Osteocyte (in vitro differentiated cells): ENCODE measurements around the gene UGT1A6. TPM values are rescaled to one million over a fixed set of nuclear protein-coding genes. Genes with fewer than 3 reads are reported as not detected.

Experiments
- DNase-seq: peaks from one replicate; pipeline ENCODE4 v3.0.0; 2021; ENCODE audit warnings: mixed read lengths; ENCODE audit not compliant: unreplicated experiment; ENCODE audit errors: extremely low spot score
- H3K27ac Mint-ChIP-seq: one replicate; pipeline ENCODE4 v1.8.0; 2021; ENCODE audit warnings: mild to moderate bottlenecking, mixed read lengths; ENCODE audit not compliant: unreplicated experiment
- H3K27me3 Mint-ChIP-seq: one replicate; pipeline ENCODE4 v1.8.0; 2021; ENCODE audit warnings: mixed read lengths; ENCODE audit not compliant: unreplicated experiment
- H3K36me3 Mint-ChIP-seq: one replicate; pipeline ENCODE4 v1.8.0; 2021; ENCODE audit warnings: mixed read lengths; ENCODE audit not compliant: unreplicated experiment
- H3K4me1 Mint-ChIP-seq: one replicate; pipeline ENCODE4 v1.8.0; 2021; ENCODE audit warnings: mixed read lengths; ENCODE audit not compliant: unreplicated experiment
- H3K4me3 Mint-ChIP-seq: one replicate; pipeline ENCODE4 v1.8.0; 2021; ENCODE audit warnings: mild to moderate bottlenecking, moderate library complexity, mixed read lengths; ENCODE audit not compliant: unreplicated experiment
- H3K9me3 Mint-ChIP-seq: one replicate; pipeline ENCODE4 v1.8.0; 2021; ENCODE audit warnings: mixed read lengths; ENCODE audit not compliant: unreplicated experiment
- total RNA-seq: library from RNA; stranded (reverse); gene quantifications from 2 replicates; pipeline ENCODE4 v1.2.1, GENCODE V29; 2021
- TF ChIP-seq, protein P1 (sequence below): fragments of 200-600 bp; sonication (generic); IDR thresholded peaks from 2 replicates; pipeline ENCODE4 v1.5.0; 2021; ENCODE audit warnings: antibody characterized with exemption, mild to moderate bottlenecking, moderate library complexity

Gene UGT1A6
- total RNA-seq, 1 donor from 2014 or later: not detected

- H3K4me1 Mint-ChIP-seq: no peaks in the 10 kb centered on the region
- TF ChIP-seq, protein P1, sequence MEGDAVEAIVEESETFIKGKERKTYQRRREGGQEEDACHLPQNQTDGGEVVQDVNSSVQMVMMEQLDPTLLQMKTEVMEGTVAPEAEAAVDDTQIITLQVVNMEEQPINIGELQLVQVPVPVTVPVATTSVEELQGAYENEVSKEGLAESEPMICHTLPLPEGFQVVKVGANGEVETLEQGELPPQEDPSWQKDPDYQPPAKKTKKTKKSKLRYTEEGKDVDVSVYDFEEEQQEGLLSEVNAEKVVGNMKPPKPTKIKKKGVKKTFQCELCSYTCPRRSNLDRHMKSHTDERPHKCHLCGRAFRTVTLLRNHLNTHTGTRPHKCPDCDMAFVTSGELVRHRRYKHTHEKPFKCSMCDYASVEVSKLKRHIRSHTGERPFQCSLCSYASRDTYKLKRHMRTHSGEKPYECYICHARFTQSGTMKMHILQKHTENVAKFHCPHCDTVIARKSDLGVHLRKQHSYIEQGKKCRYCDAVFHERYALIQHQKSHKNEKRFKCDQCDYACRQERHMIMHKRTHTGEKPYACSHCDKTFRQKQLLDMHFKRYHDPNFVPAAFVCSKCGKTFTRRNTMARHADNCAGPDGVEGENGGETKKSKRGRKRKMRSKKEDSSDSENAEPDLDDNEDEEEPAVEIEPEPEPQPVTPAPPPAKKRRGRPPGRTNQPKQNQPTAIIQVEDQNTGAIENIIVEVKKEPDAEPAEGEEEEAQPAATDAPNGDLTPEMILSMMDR: no peak
- DNase-seq: no peak
- peaks cover 30% of the 10 kb centered on the region for H3K27me3 Mint-ChIP-seq
- peaks cover 18% of the 10 kb centered on the region for H3K9me3 Mint-ChIP-seq
- no peak within 1 kb of the TSS for H3K4me3 Mint-ChIP-seq
- H3K36me3 Mint-ChIP-seq: no peaks in the 10 kb centered on the region
- H3K27ac Mint-ChIP-seq: no peak within 1 kb of the TSS
These were observed 85.3 kb downstream of the UGT1A6 start, which contains the start of gene MROH2A for GRCh38 chr2:233778030-233778429. Gene MROH2A (plus strand): TSS chr2:233778330. CDS start chr2:233779359, 1,029 bp downstream.

- H3K27ac Mint-ChIP-seq: no peak overlapping the region
- TF ChIP-seq, protein P1: no peak
- no peak overlapping the region for H3K4me3 Mint-ChIP-seq
- H3K27me3 Mint-ChIP-seq: peaks cover 32% of the 10 kb centered on the region
- no peak for DNase-seq
- H3K9me3 Mint-ChIP-seq: peaks cover 18% of the 10 kb centered on the region
- no peaks in the 10 kb centered on the region for H3K36me3 Mint-ChIP-seq
- no peaks in the 10 kb centered on the region for H3K4me1 Mint-ChIP-seq
These were observed 87.0 kb downstream of the UGT1A6 start for GRCh38 chr2:233779722-233780121.

GRCh38 chr2:233780771-233781170 is 88.1 kb downstream of the UGT1A6 start:
- Mint-ChIP-seq H3K27ac (no peak overlapping the region), H3K27me3 (peaks cover 35% of the 10 kb centered on the region), H3K4me3 (no peak overlapping the region), H3K36me3 (no peaks in the 10 kb centered on the region), H3K9me3 (peaks cover 18% of the 10 kb centered on the region), H3K4me1 (no peaks in the 10 kb centered on the region)
- no peak for DNase-seq
- TF ChIP-seq, protein P1: no peak

DNA sequence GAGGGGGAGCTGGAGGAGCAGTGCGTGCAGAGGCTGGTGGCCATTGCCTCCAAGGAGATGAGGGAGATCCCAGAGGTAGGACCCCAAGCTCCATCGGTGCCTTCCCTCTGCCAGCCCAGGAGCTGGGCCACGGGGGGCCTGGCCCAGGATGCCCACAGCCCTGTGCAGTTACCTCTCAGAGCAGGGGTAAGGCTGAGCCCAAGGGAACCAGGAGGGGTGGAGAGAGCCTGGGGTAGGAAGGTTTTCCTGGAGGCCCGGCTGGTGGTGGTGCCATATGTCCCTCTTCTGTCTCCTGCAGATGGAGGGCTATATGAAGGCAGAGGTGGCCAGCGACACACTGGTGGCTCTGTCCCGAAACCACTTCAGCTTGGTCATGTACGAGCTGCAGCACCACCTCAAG is 96.9 kb downstream of the UGT1A6 start:
- Mint-ChIP-seq H3K27me3 (peaks cover 19% of the 10 kb centered on the region), H3K9me3 (no peaks in the 10 kb centered on the region), H3K4me3 (no peak overlapping the region), H3K36me3 (no peaks in the 10 kb centered on the region), H3K27ac (no peak overlapping the region), H3K4me1 (no peaks in the 10 kb centered on the region)
- TF ChIP-seq, protein P1: no peak
- peak; percentile 67 for DNase-seq

- Mint-ChIP-seq H3K9me3 (no peaks in the 10 kb centered on the region), H3K27ac (no peak overlapping the region), H3K36me3 (no peaks in the 10 kb centered on the region), H3K4me3 (no peak overlapping the region), H3K4me1 (no peaks in the 10 kb centered on the region), H3K27me3 (peaks cover 11% of the 10 kb centered on the region)
- DNase-seq: peak; percentile 77
- TF ChIP-seq, protein P1: no peak
These were observed 98.6 kb downstream of the UGT1A6 start for GRCh38 chr2:233791151-233791882.
